ENCODE results near the gene GPR63. TPM values are rescaled to one million over a fixed set of nuclear protein-coding genes. Genes with fewer than 3 reads are reported as not detected.
A peak's percentile ranks its signal among the peaks of the same experiment; 100 is the strongest.

GPR63 gene
- total and polyA plus RNA-seq, 4 donors: 0.63 to 3.6 (median 1.1) TPM

GRCh38 chr6:96787846-96788580 is 49.3 kb downstream of the GPR63 start:
- no peaks in the 10 kb centered on the region for H3K36me3 ChIP-seq (ENCODE audit: control insufficient read depth in 1 of 2, insufficient read depth in 2 of 2, low read length in 1 of 2)
- 71% methylated on average over 9 of the region's 9 CpGs for WGBS, 2 donors

GRCh38 chr6:96786336-96786735 is 50.9 kb downstream of the GPR63 start:
- H3K36me3 ChIP-seq (ENCODE audit: control insufficient read depth in 1 of 2, insufficient read depth in 2 of 2, low read length in 1 of 2): no peaks in the 10 kb centered on the region
- intact Hi-C loops (cut with DNase I): no loop called here
- H3K27ac ChIP-seq (ENCODE audit: low read depth in 1 of 2, low read length in 2 of 2): no peak overlapping the region
- WGBS, 2 donors: 94 to 100% methylated on average over 2 of the region's 2 CpGs
- ATAC-seq (ENCODE audit: low FRiP score): no peak
- no peak overlapping the region for H3K4me3 ChIP-seq (ENCODE audit: low read length in 2 of 2)
- peaks cover 0 to 6% of the 10 kb centered on the region in 2 donors for H3K4me1 ChIP-seq (ENCODE audit: control insufficient read depth in 1 of 2, insufficient read depth in 2 of 2, low read length in 2 of 2)
- no peaks in the 10 kb centered on the region for H3K9me3 ChIP-seq (ENCODE audit: control insufficient read depth, low read length)
- no peak for DNase-seq
- H3K27me3 ChIP-seq (ENCODE audit: control insufficient read depth in 1 of 2, insufficient read depth in 2 of 2, low read length in 1 of 2): no peaks in the 10 kb centered on the region

More at GRCh38 chr6:96787846-96788580, 49.3 kb downstream of the GPR63 start:
- no peaks in the 10 kb centered on the region for H3K9me3 ChIP-seq (ENCODE audit: control insufficient read depth, low read length)
- H3K4me1 ChIP-seq (ENCODE audit: control insufficient read depth in 1 of 2, insufficient read depth in 2 of 2, low read length in 2 of 2): peaks cover 0 to 6% of the 10 kb centered on the region in 2 donors
- no peaks in the 10 kb centered on the region for H3K27me3 ChIP-seq (ENCODE audit: control insufficient read depth in 1 of 2, insufficient read depth in 2 of 2, low read length in 1 of 2)
- intact Hi-C loops (cut with DNase I): no loop called here
- no peak overlapping the region for H3K4me3 ChIP-seq (ENCODE audit: low read length in 2 of 2)
- H3K27ac ChIP-seq (ENCODE audit: low read depth in 1 of 2, low read length in 2 of 2): no peak overlapping the region
- no peak for ATAC-seq (ENCODE audit: low FRiP score)
- DNase-seq: no peak

GRCh38 chr6:96784650-96785049 is 52.6 kb downstream of the GPR63 start:
- Histone ChIP-seq H3K36me3 (ENCODE audit: control insufficient read depth in 1 of 2, insufficient read depth in 2 of 2, low read length in 1 of 2) (no peaks in the 10 kb centered on the region), H3K4me1 (ENCODE audit: control insufficient read depth in 1 of 2, insufficient read depth in 2 of 2, low read length in 2 of 2) (peaks cover 0 to 3% of the 10 kb centered on the region in 2 donors), H3K4me3 (ENCODE audit: low read length in 2 of 2) (no peak overlapping the region), H3K9me3 (ENCODE audit: control insufficient read depth, low read length) (no peaks in the 10 kb centered on the region), H3K27ac (ENCODE audit: low read depth in 1 of 2, low read length in 2 of 2) (no peak overlapping the region), H3K27me3 (ENCODE audit: control insufficient read depth in 1 of 2, insufficient read depth in 2 of 2, low read length in 1 of 2) (no peaks in the 10 kb centered on the region)
- intact Hi-C loops (cut with DNase I): no loop called here
- WGBS, 2 donors: 33 to 49% methylated on average over 3 of the region's 3 CpGs
- no peak for ATAC-seq (ENCODE audit: low FRiP score)
- no peak for DNase-seq

- H3K4me1 ChIP-seq (ENCODE audit: control insufficient read depth in 1 of 2, insufficient read depth in 2 of 2, low read length in 2 of 2): no peaks in the 10 kb centered on the region
- no peaks in the 10 kb centered on the region for H3K9me3 ChIP-seq (ENCODE audit: control insufficient read depth, low read length)
- no peak for DNase-seq
- no peaks in the 10 kb centered on the region for H3K27me3 ChIP-seq (ENCODE audit: control insufficient read depth in 1 of 2, insufficient read depth in 2 of 2, low read length in 1 of 2)
- H3K36me3 ChIP-seq (ENCODE audit: control insufficient read depth in 1 of 2, insufficient read depth in 2 of 2, low read length in 1 of 2): no peaks in the 10 kb centered on the region
- intact Hi-C loops (cut with DNase I): no loop called here
- WGBS, 2 donors: 92 to 98% methylated on average over 2 of the region's 2 CpGs
- H3K4me3 ChIP-seq (ENCODE audit: low read length in 2 of 2): no peak overlapping the region
- no peak overlapping the region for H3K27ac ChIP-seq (ENCODE audit: low read depth in 1 of 2, low read length in 2 of 2)
- ATAC-seq (ENCODE audit: low FRiP score): no peak
Measured at GRCh38 chr6:96783307-96783706, 54.0 kb downstream of the GPR63 start.

GRCh38 chr6:96781557-96781956 is 55.7 kb downstream of the GPR63 start:
- Histone ChIP-seq H3K27me3 (ENCODE audit: control insufficient read depth in 1 of 2, insufficient read depth in 2 of 2, low read length in 1 of 2) (no peaks in the 10 kb centered on the region), H3K4me3 (ENCODE audit: low read length in 2 of 2) (no peak overlapping the region)
- ATAC-seq (ENCODE audit: low FRiP score): no peak

GRCh38 chr6:96777113-96777512 is 60.2 kb downstream of the GPR63 start:
- ATAC-seq (ENCODE audit: low FRiP score) (no peak), DNase-seq (no peak)
- intact Hi-C loops (cut with DNase I): no loop called here
- H3K9me3 ChIP-seq (ENCODE audit: control insufficient read depth, low read length): no peaks in the 10 kb centered on the region
- no peaks in the 10 kb centered on the region for H3K27me3 ChIP-seq (ENCODE audit: control insufficient read depth in 1 of 2, insufficient read depth in 2 of 2, low read length in 1 of 2)
- H3K27ac ChIP-seq (ENCODE audit: low read depth in 1 of 2, low read length in 2 of 2): no peak overlapping the region
- no peaks in the 10 kb centered on the region for H3K4me1 ChIP-seq (ENCODE audit: control insufficient read depth in 1 of 2, insufficient read depth in 2 of 2, low read length in 2 of 2)
- WGBS, 2 donors: 74 to 84% methylated on average over 4 of the region's 4 CpGs
- no peaks in the 10 kb centered on the region for H3K36me3 ChIP-seq (ENCODE audit: control insufficient read depth in 1 of 2, insufficient read depth in 2 of 2, low read length in 1 of 2)
- H3K4me3 ChIP-seq (ENCODE audit: low read length in 2 of 2): no peak overlapping the region

More at GRCh38 chr6:96781557-96781956, 55.7 kb downstream of the GPR63 start:
- Histone ChIP-seq H3K9me3 (ENCODE audit: control insufficient read depth, low read length) (no peaks in the 10 kb centered on the region), H3K4me1 (ENCODE audit: control insufficient read depth in 1 of 2, insufficient read depth in 2 of 2, low read length in 2 of 2) (no peaks in the 10 kb centered on the region), H3K27ac (ENCODE audit: low read depth in 1 of 2, low read length in 2 of 2) (no peak overlapping the region), H3K36me3 (ENCODE audit: control insufficient read depth in 1 of 2, insufficient read depth in 2 of 2, low read length in 1 of 2) (no peaks in the 10 kb centered on the region)
- intact Hi-C loops (cut with DNase I): no loop called here
- WGBS, 2 donors: 28 to 41% methylated on average over 1 of the region's 1 CpG
- no peak for DNase-seq

- Histone ChIP-seq H3K4me3 (ENCODE audit: low read length in 2 of 2) (no peak overlapping the region), H3K27ac (ENCODE audit: low read depth in 1 of 2, low read length in 2 of 2) (no peak overlapping the region), H3K36me3 (ENCODE audit: control insufficient read depth in 1 of 2, insufficient read depth in 2 of 2, low read length in 1 of 2) (no peaks in the 10 kb centered on the region), H3K27me3 (ENCODE audit: control insufficient read depth in 1 of 2, insufficient read depth in 2 of 2, low read length in 1 of 2) (no peaks in the 10 kb centered on the region), H3K4me1 (ENCODE audit: control insufficient read depth in 1 of 2, insufficient read depth in 2 of 2, low read length in 2 of 2) (no peaks in the 10 kb centered on the region), H3K9me3 (ENCODE audit: control insufficient read depth, low read length) (no peaks in the 10 kb centered on the region)
- DNase-seq: no peak
- intact Hi-C loops (cut with DNase I): no loop called here
- ATAC-seq (ENCODE audit: low FRiP score): no peak
- WGBS, 2 donors: 32 to 45% methylated on average over 2 of the region's 2 CpGs
Measured at GRCh38 chr6:96775727-96776400, 61.4 kb downstream of the GPR63 start.

GRCh38 chr6:96766769-96767168 is 70.5 kb downstream of the GPR63 start:
- Histone ChIP-seq H3K36me3 (ENCODE audit: control insufficient read depth in 1 of 2, insufficient read depth in 2 of 2, low read length in 1 of 2) (no peaks in the 10 kb centered on the region), H3K4me1 (ENCODE audit: control insufficient read depth in 1 of 2, insufficient read depth in 2 of 2, low read length in 2 of 2) (peaks cover 0 to 2% of the 10 kb centered on the region in 2 donors), H3K9me3 (ENCODE audit: control insufficient read depth, low read length) (no peaks in the 10 kb centered on the region), H3K27ac (ENCODE audit: low read depth in 1 of 2, low read length in 2 of 2) (no peak overlapping the region), H3K4me3 (ENCODE audit: low read length in 2 of 2) (no peak overlapping the region), H3K27me3 (ENCODE audit: control insufficient read depth in 1 of 2, insufficient read depth in 2 of 2, low read length in 1 of 2) (no peaks in the 10 kb centered on the region)
- intact Hi-C loops (cut with DNase I): no loop called here
- ATAC-seq (ENCODE audit: low FRiP score) (no peak), DNase-seq (no peak)

GRCh38 chr6:96762599-96762998 is 74.7 kb downstream of the GPR63 start:
- intact Hi-C loops (cut with DNase I): loop anchor here in 1 of 2 donors (5.0 kb wide), 1 partner anchor 220 kb away; no protein-coding TSS in a partner anchor
- no peak overlapping the region for H3K4me3 ChIP-seq (ENCODE audit: low read length in 2 of 2)
- 80 to 81% methylated on average over 6 of the region's 6 CpGs for WGBS, 2 donors
- H3K9me3 ChIP-seq (ENCODE audit: control insufficient read depth, low read length): no peaks in the 10 kb centered on the region
- no peak overlapping the region for H3K27ac ChIP-seq (ENCODE audit: low read depth in 1 of 2, low read length in 2 of 2)
- H3K36me3 ChIP-seq (ENCODE audit: control insufficient read depth in 1 of 2, insufficient read depth in 2 of 2, low read length in 1 of 2): no peaks in the 10 kb centered on the region
- no peaks in the 10 kb centered on the region for H3K27me3 ChIP-seq (ENCODE audit: control insufficient read depth in 1 of 2, insufficient read depth in 2 of 2, low read length in 1 of 2)
- peak in 1 of 2 donors; percentile 35 for DNase-seq
- H3K4me1 ChIP-seq (ENCODE audit: control insufficient read depth in 1 of 2, insufficient read depth in 2 of 2, low read length in 2 of 2): peaks cover 0 to 2% of the 10 kb centered on the region in 2 donors
- ATAC-seq (ENCODE audit: low FRiP score): no peak
